ENCODE measurements around the gene ZBTB40. TPM values are rescaled to one million over a fixed set of nuclear protein-coding genes. Genes with fewer than 3 reads are reported as not detected.

The ZBTB40 gene
- polyA plus RNA-seq, 3 donors: 1.1 to 17.8 (median 1.3) TPM

GRCh38 chr1:22437573-22437972 lies 14.1 kb upstream of the ZBTB40 start:
- no peaks in the 10 kb centered on the region for H4K20me1 ChIP-seq (ENCODE audit: insufficient read depth, low read length)
- no peak overlapping the region for H3K9ac ChIP-seq (ENCODE audit: insufficient read depth, low read length, poor library complexity, severe bottlenecking)
- peaks cover 20 to 43% (median 30%) of the 10 kb centered on the region in 7 donors for H3K9me3 Mint-ChIP-seq
- H3K4me1 Mint-ChIP-seq: no peaks in the 10 kb centered on the region
- H3K4me3 ChIP-seq (replicated peaks in 1 of 3; ENCODE audit: low read depth in 2 of 3, low read length in 3 of 3): no peak overlapping the region
- H3K4me3 Mint-ChIP-seq: no peak overlapping the region
- 80% methylated on average over 5 of the region's 13 CpGs for WGBS (ENCODE audit: insufficient coverage)
- no peak for DNase-seq
- H3K4me2 ChIP-seq (replicated peaks; ENCODE audit: extremely low read depth, low read length, poor library complexity, severe bottlenecking): no peak overlapping the region
- no peak overlapping the region for H2AFZ ChIP-seq (ENCODE audit: insufficient read depth, low read depth, low read length, poor library complexity, severe bottlenecking)
- no peaks in the 10 kb centered on the region for H3K36me3 ChIP-seq (replicated peaks in 1 of 2; ENCODE audit: control insufficient read depth in 1 of 2, insufficient read depth in 2 of 2, low read length in 2 of 2)
- no peaks in the 10 kb centered on the region for H3K4me1 ChIP-seq (ENCODE audit: control insufficient read depth in 1 of 2, insufficient read depth in 2 of 2, low read length in 2 of 2)
- H3K36me3 Mint-ChIP-seq: no peaks in the 10 kb centered on the region
- H3K27ac ChIP-seq (ENCODE audit: low read depth in 1 of 2, low read length in 2 of 2): no peak overlapping the region
- peaks cover 1 to 7% (median 5%) of the 10 kb centered on the region in 3 donors for H3K27me3 Mint-ChIP-seq (ENCODE audit: low read depth in 3 of 3)
- H3K79me2 ChIP-seq (ENCODE audit: insufficient read depth, low read length): no peaks in the 10 kb centered on the region
- TF ChIP-seq CTCF (IDR thresholded peaks at IDR 0.05): no peak
- no peak overlapping the region for H3K27ac Mint-ChIP-seq
- H3K27me3 ChIP-seq (ENCODE audit: control insufficient read depth in 2 of 2, insufficient read depth in 2 of 2, low read length in 2 of 2): peaks cover 0 to 2% of the 10 kb centered on the region in 2 donors
- intact Hi-C loops (cut with micrococcal nuclease): no loop called here
- peaks cover 22 to 25% of the 10 kb centered on the region in 2 donors for H3K9me3 ChIP-seq (replicated peaks in 1 of 2; ENCODE audit: control insufficient read depth in 1 of 2, insufficient read depth in 1 of 2, low read length in 2 of 2)

- Histone ChIP-seq H3K27ac (ENCODE audit: low read depth in 1 of 2, low read length in 2 of 2) (no peak overlapping the region), H3K79me2 (ENCODE audit: insufficient read depth, low read length) (no peaks in the 10 kb centered on the region), H2AFZ (ENCODE audit: insufficient read depth, low read depth, low read length, poor library complexity, severe bottlenecking) (no peak overlapping the region), H3K9ac (ENCODE audit: insufficient read depth, low read length, poor library complexity, severe bottlenecking) (no peak overlapping the region), H3K27me3 (ENCODE audit: control insufficient read depth in 2 of 2, insufficient read depth in 2 of 2, low read length in 2 of 2) (no peaks in the 10 kb centered on the region), H3K4me1 (ENCODE audit: control insufficient read depth in 1 of 2, insufficient read depth in 2 of 2, low read length in 2 of 2) (no peaks in the 10 kb centered on the region), H3K36me3 (replicated peaks in 1 of 2; ENCODE audit: control insufficient read depth in 1 of 2, insufficient read depth in 2 of 2, low read length in 2 of 2) (no peaks in the 10 kb centered on the region), H3K9me3 (replicated peaks in 1 of 2; ENCODE audit: control insufficient read depth in 1 of 2, insufficient read depth in 1 of 2, low read length in 2 of 2) (peaks cover 22 to 25% of the 10 kb centered on the region in 2 donors), H3K4me3 (replicated peaks in 1 of 3; ENCODE audit: low read depth in 2 of 3, low read length in 3 of 3) (no peak overlapping the region), H4K20me1 (ENCODE audit: insufficient read depth, low read length) (no peaks in the 10 kb centered on the region), H3K4me2 (replicated peaks; ENCODE audit: extremely low read depth, low read length, poor library complexity, severe bottlenecking) (no peak overlapping the region)
- H3K4me1 Mint-ChIP-seq: no peaks in the 10 kb centered on the region
- peaks cover 20 to 43% (median 30%) of the 10 kb centered on the region in 7 donors for H3K9me3 Mint-ChIP-seq
- DNase-seq: no peak
- no peaks in the 10 kb centered on the region for H3K36me3 Mint-ChIP-seq
- H3K27ac Mint-ChIP-seq: no peak overlapping the region
- no peak for TF ChIP-seq CTCF (IDR thresholded peaks at IDR 0.05)
- intact Hi-C loops (cut with micrococcal nuclease): no loop called here
- H3K27me3 Mint-ChIP-seq (ENCODE audit: low read depth in 3 of 3): peaks cover 7 to 9% (median 8%) of the 10 kb centered on the region in 3 donors
- H3K4me3 Mint-ChIP-seq: no peak overlapping the region
These were observed 11.1 kb upstream of the ZBTB40 start for GRCh38 chr1:22440582-22440981.
